Stomach (tissue), 9 donors: ENCODE measurements around the gene SLC1A2. TPM values are rescaled to one million over a fixed set of nuclear protein-coding genes. Genes with fewer than 3 reads are reported as not detected.

Experiments used
- DNase-seq, 2 donors: peaks; one replicate each; pipeline versions ENCODE4 v3.0.0 to v3.0.0-alpha.2; 2013 to 2019
- H3K27ac ChIP-seq, 5 donors: fragments of 200-600 bp in 4 of 5; sonication (generic) in 4 of 5; one replicate each; pipeline ENCODE4 v1.5.1; 2013 to 2019; ENCODE audit warnings: mild to moderate bottlenecking in 1 of 5, moderate library complexity in 1 of 5
- H3K27me3 ChIP-seq, 3 donors: fragments of 200-600 bp; sonication (generic); one replicate each; pipeline ENCODE4 v1.5.1; 2017 to 2019; ENCODE audit warnings: mixed run types in 1 of 3
- H3K36me3 ChIP-seq, 4 donors: fragments of 200-600 bp; sonication (generic); 1 replicate in 3 of 4; 2 replicates in 1 of 4; pipeline ENCODE4 v1.5.1; 2016 to 2019
- H3K4me1 ChIP-seq, 4 donors: fragments of 200-600 bp; sonication (generic); one replicate each; pipeline ENCODE4 v1.5.1; 2016 to 2019
- H3K4me3 ChIP-seq, 4 donors: fragments of 200-600 bp; sonication (generic) in 3 of 4; one replicate each; pipeline ENCODE4 v1.5.1; 2016 to 2019; ENCODE audit warnings: mild to moderate bottlenecking in 1 of 4
- H3K9me3 ChIP-seq, 4 donors: fragments of 200-600 bp; sonication (generic); one replicate each; pipeline ENCODE4 v1.5.1; 2016 to 2019
- CTCF ChIP-seq, 7 experiments: fragments of 450-650 bp in 4 of 7; fragments of 200-600 bp in 3 of 7; sonication (generic) in 3 of 7; IDR thresholded peaks; one replicate each; pipeline ENCODE4 v1.5.1; 2016 to 2019; ENCODE audit warnings: antibody characterized with exemption in 7 of 7, control low read depth in 2 of 7, mild to moderate bottlenecking in 1 of 7
- EP300 ChIP-seq: sonication (generic); formaldehyde crosslinking; IDR thresholded peaks from one replicate; pipeline ENCODE4 v1.6.1; 2017; ENCODE audit warnings: antibody characterized with exemption
- POLR2A ChIP-seq, 4 donors: fragments of 450-650 bp; IDR thresholded peaks; one replicate each; pipeline ENCODE4 v1.6.1; 2016; ENCODE audit warnings: antibody characterized with exemption in 4 of 4, control low read depth in 2 of 4, mild to moderate bottlenecking in 1 of 4, moderate library complexity in 1 of 4
- POLR2AphosphoS5 ChIP-seq, 3 donors: sonication (generic); formaldehyde crosslinking; IDR thresholded peaks; one replicate each; pipeline ENCODE4 v1.6.1; 2016; ENCODE audit warnings: antibody characterized with exemption in 3 of 3
- WGBS, 5 donors: extraction: QIAGEN DNeasy Blood & Tissue Kit in 3 of 5; methylation state at CpG; one replicate each; pipeline versions ENCODE4 v1.1.5 to v1.1.7; 2013 to 2018; 5-methylcytosine and 5-hydroxymethylcytosine counted together
- intact Hi-C: fragments of 100-400 bp; cut with DNase I; formaldehyde crosslinking; loops from one replicate; pipeline ENCODE4 v1.15.1; 2023; ENCODE audit warnings: low total_unique reads
- polyA plus RNA-seq, 3 donors: library from polyadenylated mRNA; stranded (reverse); fragments of 200-250 nt; gene quantifications; one replicate each; pipeline ENCODE4 v1.2.3, GENCODE V29; 2013
- total RNA-seq, 5 donors: library from RNA; depleted of rRNA; stranded (reverse); fragments of >200 nt; gene quantifications; one replicate each; pipeline versions ENCODE4 v1.1.0 to v1.2.3, GENCODE V29; 2014 to 2016
- donor health status: healthy with polysubstance abuse.
- donor health status: Bipolar disorder and iron deficiency.
- donor health status: healthy.

The SLC1A2 gene
- total and polyA plus RNA-seq, 8 donors, result 1.3 to 13.4 (median 3.2) TPM; not detected in 1

- H3K9me3 ChIP-seq, result no peaks in the 10 kb centered on the region
- WGBS, 5 donors, result 83 to 89% (median 84%) methylated on average over 1 of the region's 1 CpG
- peaks cover 0 to 4% (median 0%) of the 10 kb centered on the region in 4 donors for H3K36me3 ChIP-seq
- no peaks in the 10 kb centered on the region for H3K27me3 ChIP-seq
- peaks cover 0 to 9% (median 0%) of the 10 kb centered on the region in 4 donors for H3K4me1 ChIP-seq
- no peak for DNase-seq
- TF ChIP-seq POLR2AphosphoS5 (IDR thresholded peaks at IDR 0.05) (no peak), POLR2A (IDR thresholded peaks at IDR 0.05) (no peak), CTCF (IDR thresholded peaks at IDR 0.05) (no peak), EP300 (no peak)
- no peak overlapping the region for H3K4me3 ChIP-seq
- intact Hi-C loops, result no loop called here
- H3K27ac ChIP-seq, result no peak overlapping the region
These were observed 121.0 kb downstream of the SLC1A2 start for GRCh38 chr11:35298369-35298768.

GRCh38 chr11:35295751-35296150, 123.6 kb downstream of the SLC1A2 start:
- Histone ChIP-seq H3K36me3 (peaks cover 0 to 4% (median 0%) of the 10 kb centered on the region in 4 donors), H3K4me3 (no peak overlapping the region), H3K9me3 (no peaks in the 10 kb centered on the region), H3K4me1 (peaks cover 0 to 16% (median 0%) of the 10 kb centered on the region in 4 donors), H3K27ac (no peak overlapping the region), H3K27me3 (no peaks in the 10 kb centered on the region)
- WGBS, 5 donors, result 62 to 84% (median 70%) methylated on average over 2 of the region's 2 CpGs
- intact Hi-C loops, result no loop called here
- DNase-seq, result no peak
- TF ChIP-seq EP300 (no peak), CTCF (IDR thresholded peaks at IDR 0.05) (no peak), POLR2AphosphoS5 (IDR thresholded peaks at IDR 0.05) (no peak)

GRCh38 chr11:35293699-35294098, 125.7 kb downstream of the SLC1A2 start:
- peaks cover 0 to 16% (median 0%) of the 10 kb centered on the region in 4 donors for H3K4me1 ChIP-seq
- no peak for DNase-seq
- H3K4me3 ChIP-seq, result no peak overlapping the region
- no peaks in the 10 kb centered on the region for H3K9me3 ChIP-seq
- intact Hi-C loops, result no loop called here
- no peaks in the 10 kb centered on the region for H3K36me3 ChIP-seq
- TF ChIP-seq EP300 (no peak), POLR2A (IDR thresholded peaks at IDR 0.05) (no peak), CTCF (IDR thresholded peaks at IDR 0.05) (no peak), POLR2AphosphoS5 (IDR thresholded peaks at IDR 0.05) (no peak)
- no peaks in the 10 kb centered on the region for H3K27me3 ChIP-seq
- 93 to 98% (median 97%) methylated on average over 4 of the region's 4 CpGs for WGBS, 5 donors
- H3K27ac ChIP-seq, result no peak overlapping the region

GRCh38 chr11:35293035-35293434, 126.3 kb downstream of the SLC1A2 start:
- DNase-seq, result no peak
- Histone ChIP-seq H3K4me1 (peaks cover 0 to 16% (median 0%) of the 10 kb centered on the region in 4 donors), H3K36me3 (no peaks in the 10 kb centered on the region), H3K27ac (no peak overlapping the region), H3K27me3 (no peaks in the 10 kb centered on the region), H3K4me3 (no peak overlapping the region), H3K9me3 (no peaks in the 10 kb centered on the region)
- WGBS, 5 donors, result 18 to 49% (median 37%) methylated on average over 3 of the region's 3 CpGs
- TF ChIP-seq CTCF (IDR thresholded peaks at IDR 0.05), result no peak
- TF ChIP-seq POLR2A (IDR thresholded peaks at IDR 0.05), result no peak
- no peak for TF ChIP-seq POLR2AphosphoS5 (IDR thresholded peaks at IDR 0.05)
- no peak for TF ChIP-seq EP300
- intact Hi-C loops, result no loop called here
